H1 (cell line): ENCODE measurements around the gene SH3PXD2A.

ENCODE experiments used
- CHD2 ChIP-seq: IDR thresholded peaks from 2 replicates; pipeline ENCODE4 v1.6.1; 2012; ENCODE audit warnings: low read length, improper control_type of control experiment
- EGR1 ChIP-seq: IDR thresholded peaks from 2 replicates; pipeline ENCODE4 v1.6.1; 2011; ENCODE audit warnings: low read depth, low read length, borderline replicate concordance
- POLR2AphosphoS5 ChIP-seq: IDR thresholded peaks from 2 replicates; pipeline ENCODE4 v1.6.1; 2011; ENCODE audit warnings: low read depth, low read length
- TEAD4 ChIP-seq: IDR thresholded peaks from 2 replicates; pipeline ENCODE4 v1.6.1; 2012; ENCODE audit warnings: low read depth, low read length, inconsistent platforms, mixed read lengths
- TF ChIP-seq, protein P1 (sequence below), 3 experiments: IDR thresholded peaks; 1 replicate in 2 of 3; 2 replicates in 1 of 3; pipeline versions ENCODE4 v1.5.1 to v1.6.1; 2011; ENCODE audit warnings: low read length in 3 of 3, mild to moderate bottlenecking in 3 of 3, inconsistent platforms in 2 of 3, low read depth in 1 of 3, moderate library complexity in 1 of 3; ENCODE audit not compliant: insufficient read depth in 1 of 3; ENCODE audit errors: control extremely low read depth in 1 of 3

- no peak for TF ChIP-seq CHD2
- TF ChIP-seq POLR2AphosphoS5: no peak
- TF ChIP-seq, protein P1, sequence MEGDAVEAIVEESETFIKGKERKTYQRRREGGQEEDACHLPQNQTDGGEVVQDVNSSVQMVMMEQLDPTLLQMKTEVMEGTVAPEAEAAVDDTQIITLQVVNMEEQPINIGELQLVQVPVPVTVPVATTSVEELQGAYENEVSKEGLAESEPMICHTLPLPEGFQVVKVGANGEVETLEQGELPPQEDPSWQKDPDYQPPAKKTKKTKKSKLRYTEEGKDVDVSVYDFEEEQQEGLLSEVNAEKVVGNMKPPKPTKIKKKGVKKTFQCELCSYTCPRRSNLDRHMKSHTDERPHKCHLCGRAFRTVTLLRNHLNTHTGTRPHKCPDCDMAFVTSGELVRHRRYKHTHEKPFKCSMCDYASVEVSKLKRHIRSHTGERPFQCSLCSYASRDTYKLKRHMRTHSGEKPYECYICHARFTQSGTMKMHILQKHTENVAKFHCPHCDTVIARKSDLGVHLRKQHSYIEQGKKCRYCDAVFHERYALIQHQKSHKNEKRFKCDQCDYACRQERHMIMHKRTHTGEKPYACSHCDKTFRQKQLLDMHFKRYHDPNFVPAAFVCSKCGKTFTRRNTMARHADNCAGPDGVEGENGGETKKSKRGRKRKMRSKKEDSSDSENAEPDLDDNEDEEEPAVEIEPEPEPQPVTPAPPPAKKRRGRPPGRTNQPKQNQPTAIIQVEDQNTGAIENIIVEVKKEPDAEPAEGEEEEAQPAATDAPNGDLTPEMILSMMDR (IDR thresholded peaks at IDR 0.05; ENCODE audit: control extremely low read depth in 1 of 3, insufficient read depth in 1 of 3, low read depth in 1 of 3, low read length in 3 of 3): no peak
- no peak for TF ChIP-seq EGR1
- no peak for TF ChIP-seq TEAD4
Measured at GRCh38 chr10:103791858-103792257, 63.5 kb downstream of the SH3PXD2A start.
